ENCODE data around the gene GTPBP10.

The GTPBP10 gene

GRCh38 chr7:90383861-90384260 lies 37.3 kb downstream of the GTPBP10 start:
- DNase-seq: no peak

- DNase-seq: no peak
Measured at GRCh38 chr7:90384433-90384832, 37.9 kb downstream of the GTPBP10 start.

GRCh38 chr7:90387470-90388240 lies 41.1 kb downstream of the GTPBP10 start:
- DNase-seq: no peak

GRCh38 chr7:90390926-90391325 lies 44.4 kb downstream of the GTPBP10 start:
- no peak for DNase-seq

- DNase-seq: no peak
Measured at GRCh38 chr7:90391488-90391887, 45.0 kb downstream of the GTPBP10 start.

GRCh38 chr7:90396420-90396819 lies 49.9 kb downstream of the GTPBP10 start:
- no peak for DNase-seq

- DNase-seq: no peak
Measured at GRCh38 chr7:90401989-90402388, 55.5 kb downstream of the GTPBP10 start.

- no peak for DNase-seq
Measured at GRCh38 chr7:90402785-90403173, 56.3 kb downstream of the GTPBP10 start.

GRCh38 chr7:90403174-90404113 lies 56.9 kb downstream of the GTPBP10 start, which contains the start of gene CLDN12:
Gene CLDN12 (plus strand): TSS chr7:90403461. CDS start chr7:90412677, 9,216 bp downstream.
- DNase-seq: peak; percentile 44 to 82

GRCh38 chr7:90404777-90405176 lies 58.3 kb downstream of the GTPBP10 start:
- DNase-seq: no peak

- no peak for DNase-seq
Measured at GRCh38 chr7:90407484-90407821, 60.9 kb downstream of the GTPBP10 start.

GRCh38 chr7:90408142-90408541 lies 61.6 kb downstream of the GTPBP10 start:
- no peak for DNase-seq

- DNase-seq: no peak
Measured at GRCh38 chr7:90409667-90410066, 63.2 kb downstream of the GTPBP10 start.

GRCh38 chr7:90411510-90411909 lies 65.0 kb downstream of the GTPBP10 start:
- no peak for DNase-seq

- DNase-seq: no peak
Measured at GRCh38 chr7:90412458-90413184, 66.1 kb downstream of the GTPBP10 start.

- no peak for DNase-seq
Measured at GRCh38 chr7:90413185-90413528, 66.6 kb downstream of the GTPBP10 start.

GRCh38 chr7:90421651-90422050 lies 75.1 kb downstream of the GTPBP10 start:
- DNase-seq: no peak

GRCh38 chr7:90424720-90425119 lies 78.2 kb downstream of the GTPBP10 start:
- DNase-seq: no peak

GRCh38 chr7:90425376-90425775 lies 78.9 kb downstream of the GTPBP10 start:
- DNase-seq: no peak

GRCh38 chr7:90430614-90431460 lies 84.3 kb downstream of the GTPBP10 start:
- no peak for DNase-seq

- no peak for DNase-seq
Measured at GRCh38 chr7:90432752-90433151, 86.2 kb downstream of the GTPBP10 start.

GRCh38 chr7:90433221-90433620 lies 86.7 kb downstream of the GTPBP10 start:
- DNase-seq: no peak
